ENCODE results near the gene COMMD4. TPM values are rescaled to one million over a fixed set of nuclear protein-coding genes. Genes with fewer than 3 reads are reported as not detected.
A peak's percentile ranks its signal among the peaks of the same experiment; 100 is the strongest.
"Not testable (repeated sequence)": the region's sequence is repeated elsewhere in the genome, so short reads cannot be mapped to it uniquely, and the experiment has no call there.

COMMD4 gene
- total RNA-seq, 4 donors from 2014 or later, result 30.0 to 65.2 (median 50.4) TPM

GRCh38 chr15:75335313-75335704 is 554 bp upstream of the COMMD4 start:
- Histone ChIP-seq H3K4me1 (peaks cover 3 to 23% (median 10%) of the 10 kb centered on the region in 3 donors), H3K9me3 (no peaks in the 10 kb centered on the region), H3K36me3 (peaks cover 0 to 20% of the 10 kb centered on the region in 2 donors), H3K27me3 (no peaks in the 10 kb centered on the region), H3K27ac (peak overlapping the region in 3 of 4 donors; percentile 81 to 86 (median 82)), H3K4me3 (peak overlapping the region; percentile 86 to 89)
- TF ChIP-seq CTCF (IDR thresholded peaks at IDR 0.05) (no peak), POLR2A (IDR thresholded peaks at IDR 0.05) (no peak), EP300 (IDR thresholded peaks at IDR 0.05) (no peak), POLR2AphosphoS5 (IDR thresholded peaks at IDR 0.05) (no peak)
- no peak for ATAC-seq
- WGBS, 2 donors (ENCODE audit: low coverage in 1 of 2), result 35 to 43% methylated on average over 2 to 3 of the region's 3 CpGs

- no CpG with 5 or more reads among the region's 11 CpGs for WGBS, 2 donors (ENCODE audit: low coverage in 1 of 2)
- TF ChIP-seq POLR2AphosphoS5 (IDR thresholded peaks at IDR 0.05) (no peak), CTCF (IDR thresholded peaks at IDR 0.05) (no peak), POLR2A (IDR thresholded peaks at IDR 0.05) (no peak), EP300 (IDR thresholded peaks at IDR 0.05) (no peak)
These were observed 2.9 kb downstream of the COMMD4 start for GRCh38 chr15:75338661-75339240.

GRCh38 chr15:75339531-75340240 is 3.8 kb downstream of the COMMD4 start:
- ATAC-seq, result no peak
- WGBS, 2 donors (ENCODE audit: low coverage in 1 of 2), result no CpG with 5 or more reads among the region's 13 CpGs
- TF ChIP-seq EP300 (IDR thresholded peaks at IDR 0.05) (no peak), POLR2A (IDR thresholded peaks at IDR 0.05) (no peak), CTCF (IDR thresholded peaks at IDR 0.05) (no peak), POLR2AphosphoS5 (IDR thresholded peaks at IDR 0.05) (no peak)
- H3K4me1 ChIP-seq, result peaks cover 3 to 33% (median 10%) of the 10 kb centered on the region in 3 donors
- H3K9me3 ChIP-seq, result no peaks in the 10 kb centered on the region
- H3K4me3 ChIP-seq, result no peak overlapping the region
- H3K27ac ChIP-seq, result no peak overlapping the region
- H3K27me3 ChIP-seq, result no peaks in the 10 kb centered on the region
- peaks cover 0 to 32% of the 10 kb centered on the region in 2 donors for H3K36me3 ChIP-seq

More at GRCh38 chr15:75338661-75339240, 2.9 kb downstream of the COMMD4 start:
- Histone ChIP-seq H3K27me3 (no peaks in the 10 kb centered on the region), H3K4me1 (peaks cover 3 to 26% (median 10%) of the 10 kb centered on the region in 3 donors), H3K4me3 (no peak overlapping the region), H3K27ac (no peak overlapping the region), H3K36me3 (peaks cover 0 to 32% of the 10 kb centered on the region in 2 donors), H3K9me3 (no peaks in the 10 kb centered on the region)
- no peak for ATAC-seq

- Histone ChIP-seq H3K36me3 (peaks cover 0 to 32% of the 10 kb centered on the region in 2 donors), H3K27ac (no peak overlapping the region), H3K9me3 (no peaks in the 10 kb centered on the region), H3K4me3 (no peak overlapping the region), H3K4me1 (peaks cover 0 to 29% (median 7%) of the 10 kb centered on the region in 3 donors), H3K27me3 (no peaks in the 10 kb centered on the region)
- no peak for ATAC-seq
- no peak for TF ChIP-seq CTCF (IDR thresholded peaks at IDR 0.05)
- no peak for TF ChIP-seq EP300 (IDR thresholded peaks at IDR 0.05)
- TF ChIP-seq POLR2A (IDR thresholded peaks at IDR 0.05), result no peak
- TF ChIP-seq POLR2AphosphoS5 (IDR thresholded peaks at IDR 0.05), result no peak
- 68 to 87% methylated on average over 4 to 5 of the region's 6 CpGs for WGBS, 2 donors (ENCODE audit: low coverage in 1 of 2)
These were observed 6.4 kb downstream of the COMMD4 start for GRCh38 chr15:75342221-75342620.

DNA sequence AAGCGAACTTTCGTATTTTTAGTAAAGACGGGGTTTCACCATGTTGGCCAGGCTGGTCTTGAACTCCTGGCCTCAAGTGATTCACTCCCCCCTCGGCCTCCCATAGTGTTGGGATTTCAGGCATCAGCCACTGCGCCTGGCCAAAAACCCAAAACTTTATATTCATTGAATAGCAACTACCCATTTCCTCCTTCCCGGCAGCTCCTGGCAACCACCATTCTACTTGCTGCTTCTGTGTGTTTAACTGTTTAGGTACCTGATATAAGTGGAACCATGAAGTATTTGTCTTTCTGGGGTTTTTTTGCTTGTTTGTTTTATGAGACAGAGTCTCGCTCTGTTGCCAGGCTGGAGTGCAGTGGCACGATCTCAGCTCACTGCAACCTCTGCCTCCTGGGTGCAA is 8.1 kb downstream of the COMMD4 start:
- not testable (repeated sequence) for H3K4me3 ChIP-seq, H3K27me3 ChIP-seq, H3K9me3 ChIP-seq, ATAC-seq, H3K27ac ChIP-seq
- Histone ChIP-seq H3K4me1 (peaks cover 0 to 36% (median 12%) of the 10 kb centered on the region in 3 donors), H3K36me3 (peaks cover 0 to 26% of the 10 kb centered on the region in 2 donors)
- 33 to 38% methylated on average over 6 of the region's 8 CpGs for WGBS, 2 donors (ENCODE audit: low coverage in 1 of 2)
